ENCODE results near the gene RTTN.

The RTTN gene

DNA sequence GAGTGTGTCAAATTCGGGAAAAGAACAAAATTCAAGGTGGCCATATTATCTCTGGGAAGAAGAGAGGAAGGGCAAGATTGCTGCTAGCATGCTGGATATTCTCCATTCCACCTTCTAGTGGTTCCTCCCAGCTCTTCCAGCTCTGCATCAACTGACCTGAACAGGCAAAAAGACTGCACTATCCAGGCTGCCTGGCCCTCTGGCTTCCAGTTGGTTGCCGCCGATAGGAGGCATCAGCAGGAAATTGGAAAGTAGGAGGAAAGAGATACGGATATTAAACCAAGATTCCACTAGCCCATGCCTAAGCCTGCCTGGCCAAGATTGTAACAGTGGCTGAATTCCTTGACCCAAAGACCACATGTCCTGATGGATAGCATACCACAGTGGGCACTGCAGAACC, 1.7 kb upstream of the RTTN start:
- DNase-seq: no peak

DNA sequence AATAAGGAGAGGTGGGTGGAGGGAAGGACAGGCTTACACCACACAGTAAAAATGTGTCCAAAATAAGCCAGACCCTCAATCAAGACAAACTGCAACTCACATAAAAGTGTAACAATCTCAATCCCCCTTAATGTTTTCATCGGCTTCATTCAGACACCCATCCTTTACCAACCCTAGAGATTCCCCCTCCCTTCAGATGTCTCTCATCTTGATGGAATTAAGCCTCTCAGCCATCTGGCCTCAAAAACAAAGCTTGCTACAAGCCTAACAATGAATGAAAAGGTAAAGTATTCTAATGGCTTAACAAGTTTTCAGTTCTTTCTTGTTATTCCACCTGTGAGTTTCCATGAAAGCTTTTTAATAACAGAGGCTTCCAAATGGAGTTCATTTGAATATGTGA, 5.2 kb downstream of the RTTN start:
- DNase-seq: no peak

DNA sequence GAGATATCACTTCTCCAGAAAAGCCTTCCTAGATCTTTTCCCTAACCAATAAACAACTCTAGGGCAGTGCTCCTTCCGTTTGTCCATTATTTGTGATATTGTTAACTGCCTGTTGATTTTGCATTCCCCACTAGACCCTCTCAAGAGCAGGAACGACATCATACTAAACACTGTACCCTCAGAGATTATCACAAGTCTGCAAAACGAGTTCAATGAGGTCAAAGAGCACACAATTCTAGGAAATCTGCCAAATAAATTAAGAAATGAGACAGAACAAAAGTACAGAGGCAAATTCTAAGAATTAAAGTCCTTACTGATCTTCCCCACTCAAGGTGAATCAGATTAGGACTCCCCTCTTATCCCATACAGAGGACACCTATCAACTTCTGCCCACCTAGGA, 7.6 kb downstream of the RTTN start:
- DNase-seq: no peak

DNA sequence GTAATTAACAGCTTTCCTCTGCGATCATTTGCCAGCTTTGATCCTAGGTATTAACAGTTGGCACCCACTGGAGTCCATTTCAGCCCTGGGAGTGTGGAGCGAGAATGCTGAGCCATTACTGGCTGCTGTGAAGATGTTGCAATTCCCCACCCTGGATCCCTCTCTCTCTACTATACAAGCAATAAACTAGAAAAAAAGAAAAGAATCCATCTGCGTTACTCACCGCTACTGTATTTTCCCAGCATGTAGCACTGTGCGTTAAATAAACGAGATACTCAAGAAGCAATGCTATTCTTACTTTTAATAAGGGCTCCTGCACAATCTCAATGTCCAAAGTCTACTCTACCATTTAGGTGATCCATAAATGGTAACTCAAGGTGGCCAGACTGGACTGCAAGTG, 8.5 kb downstream of the RTTN start:
- DNase-seq: no peak

DNA sequence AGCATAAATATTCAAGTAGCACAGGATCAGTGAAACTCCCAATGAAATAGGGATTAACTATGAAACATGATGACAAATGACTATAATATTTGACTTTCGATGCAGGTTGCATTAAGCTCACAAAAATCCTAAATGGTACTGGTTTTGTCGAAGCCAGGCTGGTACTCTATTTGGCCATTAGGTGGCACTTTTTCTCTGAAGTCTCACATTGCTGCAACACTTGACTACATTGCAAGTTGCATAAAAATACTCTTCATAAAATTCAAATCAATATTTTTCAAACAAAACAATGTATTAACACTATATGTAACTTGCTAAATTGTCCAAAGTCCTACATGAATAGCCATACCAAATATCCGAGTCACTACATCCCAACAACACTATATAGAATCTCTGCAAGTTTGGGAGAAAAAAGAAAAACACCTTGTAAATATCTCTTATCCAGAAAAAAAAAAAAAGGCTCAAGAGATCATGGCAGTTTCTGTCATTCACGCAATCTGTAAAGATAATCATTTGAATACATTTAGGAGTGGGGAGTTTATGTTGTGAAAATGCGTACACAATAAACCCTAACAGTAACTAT, 9.5 kb downstream of the RTTN start:
- DNase-seq: no peak

DNA sequence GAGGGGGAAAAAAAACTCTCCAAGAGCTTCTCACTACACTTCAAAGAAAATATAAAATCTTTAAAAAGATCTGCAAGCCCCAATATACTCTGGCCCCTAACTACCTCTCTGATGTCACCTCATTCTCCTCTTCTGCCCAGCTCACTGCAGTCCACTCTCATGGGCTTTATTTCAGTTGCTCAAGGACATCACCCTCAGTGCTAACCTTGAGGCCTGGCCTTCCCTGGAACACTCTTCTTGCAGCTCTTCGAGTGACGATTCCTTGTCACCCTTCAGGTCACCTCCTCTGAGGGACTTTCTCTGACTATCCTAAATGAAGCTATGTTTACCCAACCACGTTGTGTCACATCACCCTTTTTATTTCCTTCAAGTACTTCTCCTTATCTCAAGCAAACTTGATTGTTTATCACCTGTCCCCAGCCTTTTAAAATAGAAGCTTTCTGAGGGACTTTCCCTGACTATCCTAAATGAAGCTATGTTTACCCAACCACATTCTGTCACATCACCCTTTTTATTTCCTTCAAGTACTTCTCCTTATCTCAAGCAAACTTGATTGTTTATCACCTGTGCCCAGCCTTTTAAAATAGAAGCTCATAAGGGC, 10.4 kb downstream of the RTTN start:
- DNase-seq: no peak

DNA sequence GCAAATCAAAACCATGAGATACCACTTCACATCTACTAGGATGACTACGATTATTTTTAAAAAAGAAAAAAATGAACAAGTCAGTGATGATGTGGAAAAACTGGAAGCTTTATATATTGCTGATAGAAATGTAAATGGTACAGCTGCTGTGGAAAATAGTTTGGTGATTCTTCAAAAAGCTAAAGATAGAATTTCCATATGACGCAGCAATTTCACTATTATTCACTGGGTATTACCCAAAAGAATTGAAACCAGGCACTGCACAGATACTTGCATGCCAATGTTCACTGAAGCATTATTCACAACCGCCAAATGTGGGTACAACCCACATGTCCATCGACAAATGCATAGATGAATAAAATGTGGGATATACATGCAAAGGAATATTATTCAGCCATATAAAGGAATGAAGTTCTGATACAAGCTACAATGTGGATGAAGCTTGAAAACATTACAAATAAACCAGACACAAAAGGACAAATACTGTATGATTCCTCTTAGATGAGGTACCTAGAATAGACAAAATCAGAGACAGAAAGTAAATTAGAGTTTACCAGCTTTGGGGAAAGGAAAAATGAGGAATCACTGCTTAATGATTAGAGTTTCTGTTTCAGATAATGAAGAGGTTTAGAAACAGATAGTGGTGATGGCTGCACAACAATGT, 11.1 kb downstream of the RTTN start:
- DNase-seq: no peak

DNA sequence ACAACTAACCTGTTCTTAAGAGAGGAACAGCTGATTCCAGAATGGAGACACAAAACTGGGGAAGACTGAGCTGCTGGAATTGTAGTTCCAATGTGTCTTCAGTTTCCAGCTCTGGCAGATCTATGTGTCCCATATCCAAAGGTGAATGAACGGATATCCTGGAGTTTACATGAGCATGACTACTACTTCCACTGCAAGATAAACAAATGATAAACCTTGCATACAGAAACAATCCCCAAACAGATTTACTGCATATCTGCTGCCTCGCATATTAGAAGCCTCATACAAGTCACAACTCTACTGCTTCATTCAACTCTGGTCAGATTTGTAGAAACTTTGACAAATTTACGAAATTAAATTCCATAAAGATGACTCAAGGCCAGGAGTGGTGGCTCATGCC, 15.0 kb downstream of the RTTN start:
- no peak for DNase-seq

DNA sequence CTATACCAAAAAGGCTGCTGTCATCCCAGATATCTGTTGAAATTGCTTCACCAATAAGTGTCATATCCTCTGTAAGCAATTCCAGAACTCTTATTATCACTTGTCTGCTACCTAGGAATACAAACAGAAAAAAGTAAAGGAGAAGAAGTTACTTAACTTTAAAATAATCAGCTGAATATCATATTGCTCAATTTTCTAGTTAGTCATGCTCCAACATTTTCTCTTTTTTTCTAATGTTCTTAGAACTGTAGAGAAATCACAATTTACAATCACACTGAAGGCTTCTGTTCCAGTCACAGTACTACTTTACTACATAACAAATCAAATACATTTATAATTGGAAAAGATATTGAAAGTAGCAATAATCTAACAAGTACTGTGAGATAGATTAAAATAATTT, 17.4 kb downstream of the RTTN start:
- no peak for DNase-seq

DNA sequence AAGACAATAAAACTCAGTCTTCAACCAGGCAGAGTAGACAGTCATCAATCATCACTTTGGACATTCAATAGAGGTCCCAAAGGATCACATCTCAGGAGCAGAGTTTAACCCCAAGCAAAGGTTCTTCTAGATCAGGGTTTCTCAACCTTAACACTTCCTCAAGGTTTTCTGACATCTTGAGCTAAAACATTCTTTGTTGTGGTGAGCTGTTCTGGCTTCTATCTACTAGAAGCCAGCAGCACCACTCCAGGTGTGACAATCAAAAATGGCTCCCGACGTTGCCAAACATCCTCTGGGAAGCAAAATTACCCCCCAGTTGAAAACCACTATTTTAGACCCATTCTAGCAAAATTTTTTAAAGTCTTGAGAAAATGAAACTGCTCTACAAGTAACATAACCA, 22.0 kb downstream of the RTTN start:
- no peak for DNase-seq

DNA sequence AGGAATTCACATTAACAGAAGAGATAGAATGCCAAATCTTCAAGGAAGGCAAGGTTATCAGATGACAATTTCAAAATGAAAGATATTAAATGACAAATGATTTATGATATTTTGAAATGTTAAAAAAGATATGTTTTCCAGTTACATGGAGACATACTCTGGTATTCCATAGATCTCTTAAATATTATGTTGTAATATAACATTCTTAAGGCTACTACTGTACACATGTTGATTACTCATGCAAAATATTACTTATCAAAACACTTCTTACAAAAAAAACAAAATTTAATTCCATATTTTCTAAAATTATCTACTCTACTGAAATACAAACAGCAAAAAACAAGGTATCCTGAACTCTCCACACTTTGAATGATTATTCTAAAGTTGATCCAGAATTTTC, 22.9 kb downstream of the RTTN start:
- no peak for DNase-seq

DNA sequence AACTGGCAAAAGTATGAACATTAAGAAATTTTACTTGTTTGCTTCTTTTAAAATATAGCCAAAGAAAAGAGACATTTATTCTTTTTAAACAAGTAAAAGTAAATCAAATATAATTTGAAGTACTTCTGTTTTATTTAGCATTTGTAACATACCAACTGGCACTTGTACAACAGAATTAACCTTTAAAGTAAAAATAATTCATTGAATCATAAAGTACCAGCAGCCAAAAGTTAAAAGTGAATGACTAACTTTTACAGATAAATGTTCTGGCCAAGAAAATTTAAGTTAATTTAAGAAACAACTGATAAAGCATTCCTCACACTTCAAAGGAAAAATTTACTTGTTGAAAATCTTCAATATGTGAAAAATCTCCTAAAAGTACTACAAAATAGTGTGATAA, 23.8 kb downstream of the RTTN start:
- no peak for DNase-seq

DNA sequence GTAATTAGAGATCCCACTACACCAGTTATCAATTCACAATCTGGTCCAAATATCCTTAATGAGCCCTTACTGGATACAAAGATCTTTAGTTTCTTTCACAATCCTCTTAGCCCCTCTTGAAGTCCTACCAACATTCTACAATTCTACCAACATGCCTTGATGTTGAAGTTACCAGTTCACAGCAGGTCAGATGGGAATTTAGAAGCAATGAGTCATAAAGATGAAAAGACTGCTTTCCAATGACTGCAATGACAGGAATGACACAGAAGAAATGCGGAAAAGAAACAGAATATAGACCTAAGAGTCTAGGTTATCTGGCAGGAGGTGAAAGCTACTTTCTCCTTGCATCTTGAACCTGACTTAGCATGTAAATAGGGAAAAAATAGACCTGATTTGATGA, 24.5 kb downstream of the RTTN start:
- DNase-seq: no peak

DNA sequence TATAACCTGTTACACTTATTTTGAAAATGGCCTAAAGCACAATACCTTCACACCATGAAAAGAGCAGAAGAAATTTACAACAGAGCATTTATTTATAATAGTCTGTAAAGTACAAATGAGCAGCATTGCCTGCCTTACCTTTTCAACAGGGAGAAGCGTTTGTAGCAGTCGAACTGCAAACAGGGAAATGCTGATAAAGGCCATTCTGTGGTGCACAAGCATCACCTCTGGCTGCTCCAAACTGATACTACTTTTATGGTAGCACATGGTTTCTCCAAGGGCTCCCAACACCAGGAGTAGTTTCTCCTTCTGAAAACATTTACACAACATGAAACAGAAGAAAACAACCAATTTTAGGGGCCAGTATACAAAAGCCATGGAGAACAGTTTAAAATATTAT, 28.9 kb downstream of the RTTN start:
- DNase-seq: no peak

DNA sequence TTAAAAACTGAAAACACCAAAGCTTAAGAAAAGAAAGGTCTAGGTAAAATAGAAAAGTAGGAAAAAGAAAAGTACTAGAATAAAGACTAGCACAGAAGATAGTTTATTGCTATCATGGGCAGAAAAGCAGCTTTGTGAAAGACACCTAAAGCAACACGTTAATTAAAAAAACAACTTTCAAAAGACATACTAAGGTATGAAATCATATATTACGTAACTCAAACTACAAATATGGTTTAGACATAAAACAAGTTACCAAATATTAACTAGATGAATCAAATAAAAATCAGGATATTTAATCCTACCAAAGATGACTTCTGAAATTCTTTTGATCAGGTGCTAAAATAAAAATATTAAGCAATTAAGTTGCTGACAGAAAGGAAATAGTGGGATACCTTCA, 30.3 kb downstream of the RTTN start:
- DNase-seq: no peak

DNA sequence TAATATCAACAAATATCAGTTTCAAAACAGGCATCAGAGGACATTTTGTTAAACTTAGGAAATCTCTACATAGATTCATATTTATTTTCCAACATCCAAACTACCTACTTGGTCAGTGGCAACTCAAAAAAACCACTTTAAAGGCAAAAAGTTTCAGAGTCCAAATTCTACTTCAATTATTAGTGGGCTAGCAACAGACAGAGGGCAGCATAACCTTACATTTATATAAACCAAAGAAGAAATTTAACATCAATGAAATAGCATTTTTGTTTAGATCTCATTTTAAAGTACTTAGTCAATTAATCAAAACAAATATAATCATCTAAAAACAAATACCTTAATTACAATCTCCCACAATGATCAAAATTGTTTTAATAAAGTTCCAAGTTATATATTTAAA, 33.3 kb downstream of the RTTN start:
- no peak for DNase-seq

DNA sequence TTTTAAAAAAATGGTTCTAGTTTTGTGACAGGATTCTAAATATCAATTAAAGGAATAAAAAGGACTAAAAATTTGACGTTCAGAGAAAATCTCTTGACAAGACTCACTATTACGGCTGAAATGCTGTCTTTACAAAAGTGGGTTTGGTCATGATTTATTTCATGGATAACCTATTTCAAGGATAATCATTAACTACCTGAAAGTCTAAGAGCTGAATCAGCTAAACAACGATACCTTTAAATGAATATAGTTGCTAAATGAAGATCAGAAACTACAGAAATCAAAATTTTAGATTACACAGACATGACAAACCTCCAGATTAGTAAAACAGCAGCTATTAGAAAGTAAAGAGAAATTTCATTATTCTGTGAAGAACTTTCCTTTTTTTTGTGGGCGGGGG, 35.7 kb downstream of the RTTN start:
- no peak for DNase-seq

DNA sequence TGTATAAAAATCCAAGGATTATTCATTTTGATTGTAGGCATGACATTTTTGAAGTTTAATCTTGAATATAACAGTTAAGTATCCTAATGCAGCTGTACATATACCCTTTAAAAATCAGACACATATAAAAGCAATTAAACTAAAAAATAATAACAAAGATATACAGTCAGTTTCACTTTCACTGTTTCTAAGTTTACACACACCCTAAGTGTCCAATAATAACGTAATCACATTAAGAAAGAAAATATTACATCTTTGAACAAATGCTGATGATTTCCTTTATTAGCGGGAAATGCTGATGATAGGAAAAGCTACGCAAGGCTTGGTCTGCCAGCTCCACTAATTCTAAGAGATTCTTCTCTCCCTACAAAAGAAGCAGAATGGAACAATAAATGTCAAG, 38.8 kb downstream of the RTTN start:
- DNase-seq: no peak

DNA sequence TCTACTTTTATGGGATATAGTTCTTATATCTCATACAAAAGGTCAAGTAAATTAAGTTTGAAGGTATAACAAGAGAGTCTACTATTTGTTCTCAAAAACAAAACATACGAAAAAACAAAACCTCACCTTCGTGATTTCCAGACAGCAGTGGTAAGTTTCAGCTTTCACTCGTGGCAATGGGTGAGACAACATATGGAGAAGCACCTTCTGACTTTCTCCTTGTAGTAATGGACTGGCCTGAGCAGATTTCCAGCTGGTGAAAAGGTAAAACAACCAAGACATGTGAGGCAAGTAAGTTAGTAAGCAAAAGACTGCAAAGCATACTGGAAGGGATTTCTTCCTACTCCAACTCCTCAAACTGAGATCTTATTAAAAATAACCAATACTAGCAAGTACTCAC, 39.6 kb downstream of the RTTN start:
- no peak for DNase-seq

DNA sequence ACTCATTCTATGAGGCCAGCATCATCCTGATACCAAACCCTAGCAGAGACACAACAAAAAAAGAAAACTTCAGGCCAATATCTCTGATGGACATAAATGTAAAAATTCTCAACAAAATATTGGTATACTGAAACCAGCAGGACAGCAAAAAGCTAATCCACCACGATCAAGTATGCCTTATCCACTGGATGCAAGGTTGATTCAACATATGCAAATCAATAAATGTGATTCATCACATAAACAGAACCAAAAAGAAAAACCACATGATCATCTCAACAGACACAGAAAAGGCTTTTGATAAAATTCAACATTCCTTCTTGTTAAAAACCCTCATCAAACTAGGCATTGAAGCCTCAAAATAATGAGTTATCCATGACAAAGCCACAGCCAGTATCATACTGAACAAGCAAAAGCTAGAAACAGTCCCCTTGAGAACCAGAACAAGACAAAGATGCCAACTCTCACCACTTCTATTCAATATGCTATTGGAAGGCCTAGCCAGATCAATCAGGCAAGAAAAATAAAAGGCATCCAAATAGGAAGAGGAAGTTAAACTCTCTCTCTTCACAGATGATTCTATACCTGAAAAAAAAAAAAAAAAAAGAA, 45.3 kb downstream of the RTTN start:
- no peak for DNase-seq

DNA sequence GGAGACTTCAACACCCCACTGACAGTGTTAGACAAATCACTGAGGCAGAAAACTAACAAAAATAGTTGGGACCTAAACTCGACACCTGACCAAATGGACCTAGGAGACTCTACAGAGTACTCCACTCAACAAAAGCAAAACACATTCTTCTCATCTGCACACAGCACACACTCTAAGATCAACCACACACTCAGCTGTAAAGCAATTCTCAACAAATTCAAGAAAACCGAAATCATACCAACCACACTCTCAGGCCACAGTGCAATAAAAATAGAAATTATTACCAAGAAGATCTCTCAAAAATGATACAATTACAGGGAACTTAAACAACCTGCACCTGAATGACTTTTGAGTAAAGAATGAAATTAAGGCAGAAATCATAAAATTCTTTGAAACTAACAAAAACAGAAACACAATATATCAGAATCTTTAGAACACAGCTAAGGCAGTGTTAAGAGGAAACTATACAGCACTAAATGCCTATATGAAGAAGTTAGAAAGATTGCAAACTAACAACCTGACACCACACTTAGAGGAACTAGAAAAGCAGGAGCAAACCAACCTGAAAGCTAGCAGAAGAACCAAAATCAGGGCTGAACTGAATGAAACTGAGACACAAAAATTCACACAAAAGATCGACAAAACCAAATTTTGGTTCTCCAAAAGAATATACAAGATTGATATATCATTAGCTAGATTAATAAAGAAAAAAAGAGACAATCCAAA, 46.3 kb downstream of the RTTN start:
- DNase-seq: no peak

DNA sequence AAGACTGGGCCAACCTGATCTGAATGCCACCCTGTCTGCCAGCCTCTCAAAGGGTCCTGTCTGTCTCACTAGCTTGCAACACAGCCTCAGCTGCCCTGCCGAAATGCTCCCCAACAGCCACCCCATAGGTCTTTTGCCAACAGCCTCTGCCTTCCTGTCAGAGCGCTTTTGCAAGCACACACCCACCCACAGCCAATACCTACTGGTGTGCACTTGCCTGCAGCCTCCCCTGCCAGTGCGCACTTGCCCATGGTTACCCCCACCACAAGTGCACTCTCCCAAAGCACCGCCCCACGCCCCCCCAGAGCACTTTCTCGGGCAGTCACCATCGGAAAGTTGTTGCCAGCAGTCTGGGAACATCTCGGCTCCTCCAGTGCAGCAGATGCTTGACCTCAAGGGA, 48.6 kb downstream of the RTTN start:
- no peak for DNase-seq

DNA sequence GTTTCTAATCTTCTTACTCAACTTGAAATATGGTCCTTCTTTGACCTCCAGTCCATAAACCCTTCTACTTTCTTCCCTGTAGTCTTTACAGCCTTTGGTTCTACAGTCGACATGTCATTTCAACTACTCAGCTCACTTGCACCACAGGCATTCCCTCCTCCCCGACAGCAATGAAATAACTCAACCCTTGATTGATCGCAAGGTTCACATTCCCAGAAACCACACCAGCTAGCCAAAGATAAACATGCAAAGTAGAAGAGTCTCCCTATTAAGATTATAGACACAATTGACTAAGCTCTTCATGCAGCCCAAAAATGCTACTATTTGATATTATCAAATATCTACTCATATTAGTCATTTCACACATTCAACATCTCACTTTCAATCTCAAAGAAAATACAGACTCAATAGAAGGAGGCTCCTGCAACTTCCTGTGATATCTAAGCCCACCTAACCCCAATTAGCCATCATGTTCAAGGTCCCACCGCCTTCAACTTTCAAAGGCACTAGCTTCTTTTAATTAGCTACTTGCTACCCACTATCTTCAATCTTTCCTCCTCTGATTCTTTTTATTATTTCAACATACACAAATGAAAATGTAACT, 50.8 kb downstream of the RTTN start:
- DNase-seq: no peak

DNA sequence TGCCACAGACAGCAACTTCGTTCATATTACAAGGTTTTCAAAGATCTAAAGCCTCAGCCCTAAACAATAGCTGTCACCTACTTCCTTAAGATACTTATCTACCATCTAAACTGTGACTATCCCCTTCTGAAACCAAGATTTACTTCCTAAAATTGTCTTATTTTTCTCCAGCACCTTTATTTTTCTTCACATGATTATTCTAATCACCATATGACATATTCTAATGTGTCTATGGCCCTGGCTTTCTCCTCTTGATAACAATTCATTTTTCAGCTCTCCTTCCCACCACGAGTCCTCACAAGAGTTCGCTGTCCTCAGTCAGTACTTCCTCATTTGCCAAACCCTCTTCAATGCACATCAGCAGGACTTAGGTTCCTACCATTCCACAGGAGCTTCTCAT, 53.9 kb downstream of the RTTN start:
- no peak for DNase-seq

All from activated effector memory CD4-positive, alpha-beta T cell treated with anti-CD3 and anti-CD28 coated beads, Interleukin-2, amount 50 U/mL, for 16 hours (primary cell).